T-helper 2 cell treated with Interferon-gamma antibody and Interleukin-4, amounts not matched to agents 100 ng/mL and 5 ng/mL, for 36 hours (primary cell): ENCODE results near the gene SPO11. TPM values are rescaled to one million over a fixed set of nuclear protein-coding genes. Genes with fewer than 3 reads are reported as not detected.

Experiments used
- intact Hi-C: fragments of 100-400 bp; cut with micrococcal nuclease; formaldehyde crosslinking; loops from one replicate; pipeline ENCODE4 v1.15.1; 2023
- total RNA-seq: library from RNA; stranded (reverse); gene quantifications from 2 replicates; pipeline ENCODE4 v1.2.3, GENCODE V29; 2022

SPO11 gene
- total RNA-seq, 1 donor from 2014 or later: not detected

GRCh38 chr20:57389695-57390603 is 60.3 kb downstream of the SPO11 start:
- intact Hi-C loops: loop anchor here (1.0 to 5.0 kb wide), 7 partner anchors 8 to 997 kb away; partner anchors contain the start of genes AURKA, CSTF1, RAB22A and RAE1

- intact Hi-C loops: loop anchor here (1.0 to 5.0 kb wide), 6 partner anchors 40 to 998 kb away; partner anchors contain the start of genes AURKA, CSTF1, RAB22A and RAE1
These were observed 61.2 kb downstream of the SPO11 start, which contains the start of gene RBM38 for GRCh38 chr20:57390604-57391438. Gene RBM38, plus strand, starts transcription at chr20:57391396. Its CDS starts 186 bp downstream, at chr20:57391582.

- intact Hi-C loops: loop anchor here (1.0 to 5.0 kb wide), 7 partner anchors 10 to 1261 kb away; partner anchors contain the start of genes AURKA, CSTF1, RAB22A and RAE1
These were observed 62.1 kb downstream of the SPO11 start for GRCh38 chr20:57391439-57392301.

- intact Hi-C loops: loop anchor here (1.0 to 5.0 kb wide), 4 partner anchors 11 to 1260 kb away; partner anchors contain the start of genes RAB22A and VAPB
These were observed 63.1 kb downstream of the SPO11 start for GRCh38 chr20:57392512-57393271.

Other genes with a start within 250 kb of the SPO11 start
- not detected in 2 replicates for gene BMP7, start 63.2 kb upstream of the SPO11 start, total RNA-seq
- 42.3 and 46.7 TPM in 2 replicates for gene RAE1, start 21.5 kb downstream of the SPO11 start, total RNA-seq
- 88.5 and 89.9 TPM in 2 replicates for gene RBM38, start 61.6 kb downstream of the SPO11 start, total RNA-seq
- gene CTCFL, start 195.3 kb downstream of the SPO11 start, total RNA-seq: not detected in 2 replicates
- not detected in 2 replicates for gene PCK1, start 231.3 kb downstream of the SPO11 start, total RNA-seq